HepG2 (cell line): ENCODE measurements around the gene HECA. TPM values are rescaled to one million over a fixed set of nuclear protein-coding genes. Genes with fewer than 3 reads are reported as not detected.

Experiments used
- ATAC-seq: fragments of 200-7000 bp; cut with Tn5 transposase; 3 replicates; pipeline ENCODE4 v1.9.1; 2020; ENCODE audit warnings: mild to moderate bottlenecking, moderate library complexity
- BruUV-seq: library from RNA; stranded (reverse); fragments of 400-500 nt; replicated peaks from 2 replicates; lab custom pipeline; 2021; lab: Mats Ljungman, UMichigan
- CTCF ChIA-PET: fragments of 300-600 bp; formaldehyde crosslinking; extraction: SDS; loops from one replicate; lab custom pipeline; 2021; ENCODE audit warnings: low total read pairs, inconsistent platforms, low intra/inter-chr PET ratio; lab: Yijun Ruan, JAX
- POLR2A ChIA-PET: fragments of 350-600 bp; sonication (Branson Sonifier 250); formaldehyde crosslinking; loops from one replicate; lab custom pipeline; 2020; ENCODE audit warnings: antibody characterized with exemption, inconsistent platforms; lab: Yijun Ruan, JAX
- DNase-seq: peaks from one replicate; pipeline ENCODE4 v3.0.0-alpha.2; 2015; ENCODE audit warnings: low spot score
- FAIRE-seq: peaks from 3 replicates; lab custom pipeline; 2011; peaks lifted over from hg19 to GRCh38; lab: Jason Lieb, UNC
- H2AFZ ChIP-seq: one replicate; pipeline ENCODE4 v1.6.1; 2011; ENCODE audit warnings: low read length, inconsistent platforms
- H3K27ac ChIP-seq: fragments of 300-600 bp; 3 replicates; pipeline ENCODE4 v1.8.0; 2011; ENCODE audit warnings: mixed run types, mild to moderate bottlenecking, mixed read lengths, low read length, inconsistent platforms; ENCODE audit not compliant: insufficient read depth; ENCODE audit errors: extremely low read length
- H3K27me3 ChIP-seq, 2 experiments: fragments of 200-600 bp in 1 of 2; 2 replicates in 1 of 2; 3 replicates in 1 of 2; pipeline versions ENCODE4 v1.6.0 to v1.8.0; 2011; ENCODE audit warnings: low read length in 2 of 2, mild to moderate bottlenecking in 2 of 2, moderate library complexity in 2 of 2, inconsistent platforms in 1 of 2; ENCODE audit not compliant: insufficient read depth in 2 of 2, control insufficient read depth in 1 of 2
- H3K36me3 ChIP-seq, 2 experiments: fragments of 200-600 bp in 1 of 2; replicated peaks in 1 of 2; 2 replicates in 1 of 2; 3 replicates in 1 of 2; pipeline versions ENCODE4 v1.5.1 to v1.8.0; 2011; ENCODE audit warnings: low read length in 2 of 2, inconsistent platforms in 1 of 2; ENCODE audit not compliant: insufficient read depth in 2 of 2, control insufficient read depth in 1 of 2
- H3K4me1 ChIP-seq: 2 replicates; pipeline ENCODE4 v1.5.1; 2012; ENCODE audit warnings: low read length, inconsistent platforms; ENCODE audit not compliant: insufficient read depth
- H3K4me2 ChIP-seq: 2 replicates; pipeline ENCODE4 v1.6.0; 2011; ENCODE audit warnings: low read depth, low read length, inconsistent platforms
- H3K4me3 ChIP-seq, 3 experiments: fragments of 200-600 bp in 1 of 3; sonication (generic), shearing (Covaris generic) in 1 of 3; replicated peaks in 1 of 3; 2 replicates each; pipeline ENCODE4 v1.5.1; 2011 to 2016; ENCODE audit warnings: low read length in 3 of 3, inconsistent platforms in 2 of 3, low read depth in 2 of 3, mild to moderate bottlenecking in 2 of 3, control low read depth in 1 of 3, mixed read lengths in 1 of 3; ENCODE audit not compliant: insufficient read depth in 1 of 3
- H3K79me2 ChIP-seq: one replicate; pipeline ENCODE4 v1.6.1; 2011; ENCODE audit warnings: low read length, inconsistent platforms; ENCODE audit not compliant: insufficient read depth
- H3K9ac ChIP-seq: 2 replicates; pipeline ENCODE4 v1.6.0; 2011; ENCODE audit warnings: mild to moderate bottlenecking, low read depth, low read length, inconsistent platforms; ENCODE audit not compliant: insufficient read depth
- H3K9me3 ChIP-seq: 2 replicates; pipeline ENCODE4 v1.5.1; 2012; ENCODE audit warnings: mild to moderate bottlenecking, low read length
- H4K20me1 ChIP-seq: 2 replicates; pipeline ENCODE4 v1.6.0; 2011; ENCODE audit warnings: inconsistent platforms, mild to moderate bottlenecking, low read length, moderate library complexity; ENCODE audit not compliant: insufficient read depth
- CAMTA2 ChIP-seq: sonication (generic); formaldehyde crosslinking; IDR thresholded peaks from 2 replicates; pipeline ENCODE4 v1.4.0; 2020; ENCODE audit warnings: mild to moderate bottlenecking, missing genetic modification reagents, borderline replicate concordance
- CENPX ChIP-seq: sonication (generic); formaldehyde crosslinking; IDR thresholded peaks from 2 replicates; pipeline ENCODE4 v1.9.0; 2021; ENCODE audit warnings: mild to moderate bottlenecking, missing genetic modification reagents, moderate library complexity
- EHMT2 ChIP-seq: fragments of 200-600 bp; sonication (generic); IDR thresholded peaks from 2 replicates; pipeline ENCODE4 v1.7.0; 2017; ENCODE audit warnings: antibody characterized with exemption, low read depth, low read length, borderline replicate concordance
- FOXA3 ChIP-seq: IDR thresholded peaks from 2 replicates; pipeline ENCODE4 v1.6.1; 2016; ENCODE audit warnings: missing genetic modification reagents, missing compliant biosample characterization
- FUBP1 ChIP-seq: sonication (generic); formaldehyde crosslinking; IDR thresholded peaks from 2 replicates; pipeline ENCODE4 v1.5.1; 2020; ENCODE audit warnings: missing genetic modification reagents, mild to moderate bottlenecking, borderline replicate concordance
- KDM4B ChIP-seq: sonication (generic); formaldehyde crosslinking; IDR thresholded peaks from 2 replicates; pipeline ENCODE4 v1.4.0; 2020; ENCODE audit warnings: missing genetic modification reagents
- KMT2A ChIP-seq: sonication (generic); formaldehyde crosslinking; IDR thresholded peaks from 2 replicates; pipeline ENCODE4 v1.4.0; 2020; ENCODE audit warnings: missing genetic modification reagents
- MXD1 ChIP-seq: sonication (generic); formaldehyde crosslinking; IDR thresholded peaks from 2 replicates; pipeline ENCODE4 v1.4.0; 2020; ENCODE audit warnings: mild to moderate bottlenecking, missing genetic modification reagents
- TFE3 ChIP-seq: IDR thresholded peaks from 2 replicates; pipeline ENCODE4 v1.6.1; 2016
- TRIM22 ChIP-seq: fragments of 450-650 bp; IDR thresholded peaks from 2 replicates; pipeline ENCODE4 v1.6.1; 2017
- ZBTB33 ChIP-seq: sonication (generic); formaldehyde crosslinking; IDR thresholded peaks from 2 replicates; pipeline ENCODE4 v1.4.0; 2020; ENCODE audit warnings: missing genetic modification reagents
- ZNF143 ChIP-seq: sonication (generic); formaldehyde crosslinking; IDR thresholded peaks from 2 replicates; pipeline ENCODE4 v1.4.0; 2020; ENCODE audit warnings: missing genetic modification reagents
- ZNF644 ChIP-seq: IDR thresholded peaks from 2 replicates; pipeline ENCODE4 v1.6.1; 2016; ENCODE audit warnings: low read depth
- ZNF670 ChIP-seq: sonication (generic); formaldehyde crosslinking; IDR thresholded peaks from 2 replicates; pipeline ENCODE4 v1.8.0; 2022; ENCODE audit warnings: mild to moderate bottlenecking, missing genetic modification reagents, borderline replicate concordance
- WGBS: methylation state at CpG from one replicate; pipeline ENCODE4 v1.1.6; 2017; ENCODE audit warnings: low lambda C conversion rate; 5-methylcytosine and 5-hydroxymethylcytosine counted together
- in situ Hi-C: cut with HindIII; loops from 2 replicates; pipeline ENCODE4 v1.10.0; 2017; ENCODE audit warnings: low pct_unique_long_range_greater_than_20kb; ENCODE audit not compliant: extremely low pct_ligation_motif_present
- intact Hi-C: fragments of 100-400 bp; cut with micrococcal nuclease; formaldehyde crosslinking; loops from one replicate; pipeline ENCODE4 v1.10.0; 2022; ENCODE audit not compliant: unreplicated experiment
- polyA plus RNA-seq, 8 experiments: library from polyadenylated mRNA; depleted of rRNA in 3 of 8; stranded (reverse) in 7 of 8; unstranded in 1 of 8; fragments of >200 nt; fragmentation: Illumina TruSeq in 4 of 8; extraction: Trizol in 4 of 8; gene quantifications; 2 replicates each; pipeline versions ENCODE4 v1.2.1 to v1.2.3, GENCODE V29; 2011 to 2016; ENCODE audit warnings: low read depth in 4 of 8, missing spikeins in 1 of 8, mixed read lengths in 1 of 8; ENCODE audit not compliant: insufficient read depth in 1 of 8
- total RNA-seq, 5 experiments: library from RNA; depleted of rRNA; stranded (reverse); fragments of >200 nt; fragmentation: Illumina TruSeq; extraction: Trizol; gene quantifications; 2 replicates each; pipeline ENCODE4 v1.2.3, GENCODE V29; 2016; ENCODE audit warnings: low read depth in 1 of 5

The HECA gene
- total and polyA plus RNA-seq, 2 of the 13 experiments (the other 11 are each of a cell fraction or from before 2014, with no cell fraction given): 0.18 to 0.49 TPM

- Histone ChIP-seq H3K36me3 (no peaks in the 10 kb centered on the region), H3K4me2 (no peak overlapping the region), H3K9ac (no peak overlapping the region), H2AFZ (no peak overlapping the region), H4K20me1 (no peaks in the 10 kb centered on the region), H3K4me1 (no peaks in the 10 kb centered on the region), H3K9me3 (no peaks in the 10 kb centered on the region), H3K27me3 (no peaks in the 10 kb centered on the region), H3K27ac (no peak overlapping the region), H3K4me3 (no peak overlapping the region), H3K79me2 (no peaks in the 10 kb centered on the region)
- in situ Hi-C loops: no loop called here
- 67% methylated on average over 4 of the region's 4 CpGs for WGBS
- no TSS peak for BruUV-seq
- ChIA-PET CTCF (no interaction called here), POLR2A (no interaction called here)
- DNase-seq (no peak), ATAC-seq (no peak), FAIRE-seq (no peak)
- no peak for TF ChIP-seq FUBP1 (CRISPR knock-in tag)
- no peak for TF ChIP-seq CENPX (CRISPR knock-in tag)
- TF ChIP-seq KDM4B (CRISPR knock-in tag): no peak
- TF ChIP-seq MXD1 (CRISPR knock-in tag): no peak
- no peak for TF ChIP-seq KMT2A
- TF ChIP-seq ZNF143 (CRISPR knock-in tag): no peak
- no peak for TF ChIP-seq EHMT2
- TF ChIP-seq ZNF670: no peak
- no peak for TF ChIP-seq TFE3 (CRISPR knock-in tag)
- TF ChIP-seq ZBTB33: no peak
- TF ChIP-seq TRIM22: no peak
- no peak for TF ChIP-seq ZNF644 (CRISPR knock-in tag)
- TF ChIP-seq CAMTA2 (CRISPR knock-in tag): no peak
- no peak for TF ChIP-seq FOXA3 (CRISPR knock-in tag)
- intact Hi-C loops: no loop called here
Observed at GRCh38 chr6:139156551-139156950, 21.7 kb downstream of the HECA start.
